OCI-LY7 (cell line): ENCODE results near the gene RPH3AL. TPM values are rescaled to one million over a fixed set of nuclear protein-coding genes. Genes with fewer than 3 reads are reported as not detected.
"Not testable (repeated sequence)": the region's sequence is repeated elsewhere in the genome, so short reads cannot be mapped to it uniquely, and the experiment has no call there.

Experiments used
- BruUV-seq: library from RNA; stranded (reverse); fragments of 400-500 nt; replicated peaks from 2 replicates; lab custom pipeline; 2021; lab: Mats Ljungman, UMichigan
- CTCF ChIA-PET: fragments of 300-600 bp; sonication (Branson Sonifier 250); formaldehyde crosslinking; loops from one replicate; lab custom pipeline; 2022; ENCODE audit warnings: antibody characterized with exemption; ENCODE audit not compliant: unreplicated experiment; lab: Charles Lee
- POLR2A ChIA-PET: fragments of 300-600 bp; sonication (Branson Sonifier 250); formaldehyde crosslinking; loops from one replicate; lab custom pipeline; 2022; ENCODE audit warnings: antibody characterized with exemption; lab: Charles Lee
- DNase-seq: peaks from one replicate; pipeline ENCODE4 v3.0.0-alpha.2; 2015; ENCODE audit warnings: low spot score
- H2AFZ ChIP-seq: fragments of 200-600 bp; sonication (generic), shearing (Covaris generic); 2 replicates; pipeline ENCODE4 v1.6.1; 2014; ENCODE audit warnings: mild to moderate bottlenecking, antibody characterized with exemption, low read length, moderate library complexity
- H3K27ac ChIP-seq: fragments of 200-600 bp; sonication (generic); 2 replicates; pipeline ENCODE4 v1.5.1; 2014; ENCODE audit warnings: mixed run types, low read depth, mild to moderate bottlenecking, moderate library complexity, low read length, inconsistent platforms; ENCODE audit not compliant: poor library complexity, severe bottlenecking
- H3K36me3 ChIP-seq: fragments of 200-600 bp; sonication (generic); 2 replicates; pipeline ENCODE4 v1.6.1; 2014; ENCODE audit warnings: mild to moderate bottlenecking, antibody characterized with exemption, low read length, moderate library complexity, mixed read lengths; ENCODE audit not compliant: insufficient read depth
- H3K4me1 ChIP-seq: fragments of 200-600 bp; sonication (generic); 2 replicates; pipeline ENCODE4 v1.5.1; 2014; ENCODE audit warnings: mild to moderate bottlenecking, low read length; ENCODE audit not compliant: insufficient read depth, poor library complexity, severe bottlenecking
- H3K4me2 ChIP-seq: fragments of 200-600 bp; sonication (generic); 2 replicates; pipeline ENCODE4 v1.6.1; 2014; ENCODE audit warnings: mild to moderate bottlenecking, low read length
- H3K4me3 ChIP-seq: fragments of 200-600 bp; sonication (generic); 2 replicates; pipeline ENCODE4 v1.5.1; 2014; ENCODE audit warnings: mild to moderate bottlenecking, low read depth, low read length; ENCODE audit not compliant: poor library complexity, severe bottlenecking
- H3K79me2 ChIP-seq: fragments of 200-600 bp; sonication (generic); 2 replicates; pipeline ENCODE4 v1.6.1; 2016; ENCODE audit warnings: low read depth, mild to moderate bottlenecking, low read length, moderate library complexity, mixed read lengths; ENCODE audit not compliant: insufficient read depth
- H3K9me2 ChIP-seq: fragments of 200-600 bp; sonication (generic); 2 replicates; pipeline ENCODE4 v1.6.1; 2016; ENCODE audit warnings: mild to moderate bottlenecking, low read length, mixed read lengths; ENCODE audit not compliant: insufficient read depth
- H3K9me3 ChIP-seq: fragments of 200-600 bp; sonication (generic); 2 replicates; pipeline ENCODE4 v1.6.1; 2014; ENCODE audit warnings: mild to moderate bottlenecking, mixed run types, low read length, mixed read lengths
- H4K20me1 ChIP-seq: fragments of 200-600 bp; sonication (generic); 2 replicates; pipeline ENCODE4 v1.6.1; 2014; ENCODE audit warnings: mild to moderate bottlenecking, antibody characterized with exemption, low read length, moderate library complexity, mixed read lengths; ENCODE audit not compliant: insufficient read depth
- CTCF ChIP-seq: fragments of 200-600 bp; sonication (generic); conservative IDR thresholded peaks from 2 replicates; pipeline ENCODE4 v1.5.1; 2014; ENCODE audit warnings: mild to moderate bottlenecking, antibody characterized with exemption, low read length, moderate library complexity, mixed read lengths
- EZH2phosphoT487 ChIP-seq: fragments of 200-600 bp; sonication (generic); IDR thresholded peaks from 2 replicates; pipeline ENCODE4 v1.6.1; 2018; ENCODE audit warnings: low read depth, borderline replicate concordance, mild to moderate bottlenecking, mixed run types, antibody characterized with exemption, low read length, moderate library complexity, mixed read lengths
- intact Hi-C: fragments of 100-400 bp; cut with micrococcal nuclease; formaldehyde crosslinking; loops from one replicate; pipeline ENCODE4 v1.10.0; 2022; ENCODE audit not compliant: unreplicated experiment
- total RNA-seq, 2 experiments: library from RNA; depleted of rRNA in 1 of 2; stranded (reverse); fragments of >200 nt in 1 of 2; shearing (Covaris generic) in 1 of 2; gene quantifications; 2 replicates each; pipeline ENCODE4 v1.2.3, GENCODE V29; 2014 to 2022

The RPH3AL gene
- total RNA-seq, 2 experiments from 2014 or later, result 1.0 to 2.2 TPM

GRCh38 chr17:273981-274832, 78.4 kb downstream of the RPH3AL start:
- ChIA-PET POLR2A (interaction anchor here (0.7 kb wide), 1 partner anchor 72 kb away, joined by 7 read pairs; no protein-coding TSS in a partner anchor), CTCF (no interaction called here)
- Histone ChIP-seq H3K4me2 (no peak overlapping the region), H2AFZ (no peak overlapping the region), H3K9me3 (no peaks in the 10 kb centered on the region), H3K27ac (no peak overlapping the region), H3K9me2 (no peaks in the 10 kb centered on the region), H3K4me1 (no peaks in the 10 kb centered on the region), H4K20me1 (no peaks in the 10 kb centered on the region), H3K4me3 (no peak overlapping the region), H3K79me2 (no peaks in the 10 kb centered on the region), H3K36me3 (no peaks in the 10 kb centered on the region)
- BruUV-seq, result no TSS peak
- TF ChIP-seq CTCF (no peak), EZH2phosphoT487 (no peak)
- no peak for DNase-seq
- intact Hi-C loops, result no loop called here

- H3K36me3 ChIP-seq, H4K20me1 ChIP-seq, H3K27ac ChIP-seq, H3K9me2 ChIP-seq, H3K4me1 ChIP-seq, BruUV-seq, H2AFZ ChIP-seq, POLR2A ChIA-PET, H3K4me2 ChIP-seq, H3K9me3 ChIP-seq, H3K79me2 ChIP-seq, DNase-seq, H3K4me3 ChIP-seq, CTCF ChIA-PET, intact Hi-C loops: not testable (repeated sequence)
Observed at GRCh38 chr17:272856-273255, 79.8 kb downstream of the RPH3AL start.

GRCh38 chr17:271928-272623, 80.5 kb downstream of the RPH3AL start:
- H3K36me3 ChIP-seq, H3K9me2 ChIP-seq, H3K4me3 ChIP-seq, H3K4me1 ChIP-seq, H3K4me2 ChIP-seq, BruUV-seq, H3K79me2 ChIP-seq, intact Hi-C loops, H4K20me1 ChIP-seq, DNase-seq, POLR2A ChIA-PET, H3K9me3 ChIP-seq, H2AFZ ChIP-seq, H3K27ac ChIP-seq, CTCF ChIA-PET: not testable (repeated sequence)
